Neural progenitor cell (in vitro differentiated cells): ENCODE results near the gene RNF180. TPM values are rescaled to one million over a fixed set of nuclear protein-coding genes. Genes with fewer than 3 reads are reported as not detected.
A peak's percentile ranks its signal among the peaks of the same experiment; 100 is the strongest.

Source experiments
- DNase-seq: peaks from one replicate; pipeline ENCODE4 v3.0.0-alpha.2; 2016; ENCODE audit warnings: low spot score
- H2AFZ ChIP-seq: fragments of 200-600 bp; sonication (generic); replicated peaks from 2 replicates; pipeline ENCODE4 v1.6.1; 2016; ENCODE audit warnings: antibody characterized with exemption
- H3F3A ChIP-seq: fragments of 200-600 bp; sonication (generic); 2 replicates; pipeline ENCODE4 v1.6.1; 2016; ENCODE audit warnings: antibody characterized with exemption, low read depth
- H3K27ac ChIP-seq: fragments of 200-600 bp; sonication (generic); 2 replicates; pipeline ENCODE4 v1.5.1; 2016; ENCODE audit warnings: mild to moderate bottlenecking
- H3K27me3 ChIP-seq: fragments of 200-600 bp; sonication (generic); 2 replicates; pipeline ENCODE4 v1.6.1; 2016; ENCODE audit warnings: mild to moderate bottlenecking, moderate library complexity
- H3K36me3 ChIP-seq: fragments of 200-600 bp; sonication (generic); 2 replicates; pipeline ENCODE4 v1.5.1; 2016
- H3K4me1 ChIP-seq: fragments of 200-600 bp; sonication (generic); 2 replicates; pipeline ENCODE4 v1.6.1; 2016; ENCODE audit warnings: mixed run types
- H3K4me2 ChIP-seq: fragments of 200-600 bp; sonication (generic); 2 replicates; pipeline ENCODE4 v1.6.1; 2016
- H3K4me3 ChIP-seq: fragments of 200-600 bp; sonication (generic); 2 replicates; pipeline ENCODE4 v1.5.1; 2016
- H3K79me2 ChIP-seq: fragments of 200-600 bp; sonication (generic); 2 replicates; pipeline ENCODE4 v1.6.1; 2016; ENCODE audit warnings: low read depth
- H3K9ac ChIP-seq: fragments of 200-600 bp; sonication (generic); 2 replicates; pipeline ENCODE4 v1.6.1; 2016
- H3K9me3 ChIP-seq: fragments of 200-600 bp; sonication (generic); 2 replicates; pipeline ENCODE4 v1.5.1; 2016; ENCODE audit warnings: low read depth
- H4K20me1 ChIP-seq: fragments of 200-600 bp; sonication (generic); 2 replicates; pipeline ENCODE4 v1.6.1; 2016; ENCODE audit warnings: low read depth
- H3K27ac Mint-ChIP-seq: 3 replicates; pipeline ENCODE4 v1.8.0; 2021; ENCODE audit warnings: mixed read lengths
- H3K27me3 Mint-ChIP-seq: 2 replicates; pipeline ENCODE4 v1.8.0; 2022; ENCODE audit warnings: low read depth, mild to moderate bottlenecking, inconsistent platforms, moderate library complexity, mixed read lengths; ENCODE audit not compliant: insufficient read depth
- H3K36me3 Mint-ChIP-seq: 3 replicates; pipeline ENCODE4 v1.8.0; 2021; ENCODE audit warnings: mixed read lengths
- H3K4me1 Mint-ChIP-seq: 3 replicates; pipeline ENCODE4 v1.8.0; 2021; ENCODE audit warnings: mixed read lengths
- H3K4me3 Mint-ChIP-seq: 3 replicates; pipeline ENCODE4 v1.8.0; 2021; ENCODE audit warnings: mild to moderate bottlenecking, moderate library complexity, mixed read lengths
- H3K9me3 Mint-ChIP-seq: 3 replicates; pipeline ENCODE4 v1.8.0; 2020; ENCODE audit warnings: mixed read lengths
- CTCF ChIP-seq: fragments of 200-600 bp; sonication (generic); IDR thresholded peaks from 2 replicates; pipeline ENCODE4 v1.5.1; 2017; ENCODE audit warnings: antibody characterized with exemption, mild to moderate bottlenecking
- EZH2 ChIP-seq: fragments of 200-600 bp; sonication (generic); IDR thresholded peaks from 2 replicates; pipeline ENCODE4 v1.6.1; 2017; ENCODE audit warnings: antibody characterized with exemption, mild to moderate bottlenecking, moderate library complexity
- EZH2phosphoT487 ChIP-seq: fragments of 200-600 bp; sonication (generic); IDR thresholded peaks from 2 replicates; pipeline ENCODE4 v1.6.1; 2017; ENCODE audit warnings: antibody characterized with exemption
- total RNA-seq: library from RNA; depleted of rRNA; stranded (reverse); fragments of >200 nt; gene quantifications from 2 replicates; pipeline ENCODE4 v1.2.3, GENCODE V29; 2015; ENCODE audit warnings: low replicate concordance

Gene RNF180
- total RNA-seq = 5.5 and 7.0 TPM in 2 replicates

GRCh38 chr5:64165500-64166200 lies at the start of gene RNF180:
Gene RNF180 (plus strand): TSS chr5:64165843. CDS start chr5:64200808, 34,965 bp downstream.
- Histone ChIP-seq H4K20me1 (no peaks in the 10 kb centered on the region), H3K4me2 (peak within 1 kb of the TSS; percentile 84), H3K9ac (no peak within 1 kb of the TSS), H3K79me2 (no peaks in the 10 kb centered on the region), H3K36me3 (no peaks in the 10 kb centered on the region), H3K27me3 (peaks cover 54% of the 10 kb centered on the region), H3K9me3 (no peaks in the 10 kb centered on the region), H2AFZ (peak within 1 kb of the TSS; percentile 88), H3F3A (no peaks in the 10 kb centered on the region), H3K27ac (no peak within 1 kb of the TSS), H3K4me3 (peak within 1 kb of the TSS; percentile 67), H3K4me1 (peaks cover 10% of the 10 kb centered on the region)
- H3K27ac Mint-ChIP-seq = peak within 1 kb of the TSS; percentile 54
- H3K9me3 Mint-ChIP-seq = no peaks in the 10 kb centered on the region
- H3K4me1 Mint-ChIP-seq = peaks cover 7% of the 10 kb centered on the region
- DNase-seq = peak; percentile 78
- no peaks in the 10 kb centered on the region for H3K36me3 Mint-ChIP-seq
- peak within 1 kb of the TSS; percentile 94 for H3K4me3 Mint-ChIP-seq
- H3K27me3 Mint-ChIP-seq = peaks cover 14% of the 10 kb centered on the region
- TF ChIP-seq CTCF (no peak), EZH2 (peak; percentile 80)

- no peaks in the 10 kb centered on the region for H3K27me3 Mint-ChIP-seq
- Histone ChIP-seq H2AFZ (no peak overlapping the region), H4K20me1 (no peaks in the 10 kb centered on the region), H3K36me3 (no peaks in the 10 kb centered on the region), H3K9me3 (no peaks in the 10 kb centered on the region), H3K4me3 (no peak overlapping the region), H3K4me1 (no peaks in the 10 kb centered on the region), H3K9ac (no peak overlapping the region), H3K79me2 (no peaks in the 10 kb centered on the region), H3K27ac (no peak overlapping the region), H3K27me3 (no peaks in the 10 kb centered on the region), H3F3A (no peaks in the 10 kb centered on the region), H3K4me2 (no peak overlapping the region)
- no peaks in the 10 kb centered on the region for H3K9me3 Mint-ChIP-seq
- no peaks in the 10 kb centered on the region for H3K36me3 Mint-ChIP-seq
- peak overlapping the region; percentile 17 for H3K27ac Mint-ChIP-seq
- H3K4me3 Mint-ChIP-seq = no peak overlapping the region
- peaks cover 8% of the 10 kb centered on the region for H3K4me1 Mint-ChIP-seq
- DNase-seq = no peak
- no peak for TF ChIP-seq EZH2
- no peak for TF ChIP-seq EZH2phosphoT487
- no peak for TF ChIP-seq CTCF
Observed at GRCh38 chr5:64125521-64125920, 40.1 kb upstream of the RNF180 start.

- Histone ChIP-seq H2AFZ (no peak overlapping the region), H3K4me1 (no peaks in the 10 kb centered on the region), H4K20me1 (no peaks in the 10 kb centered on the region), H3K9ac (no peak overlapping the region), H3F3A (no peaks in the 10 kb centered on the region), H3K36me3 (no peaks in the 10 kb centered on the region), H3K4me2 (no peak overlapping the region), H3K9me3 (no peaks in the 10 kb centered on the region), H3K27ac (no peak overlapping the region), H3K27me3 (no peaks in the 10 kb centered on the region), H3K79me2 (no peaks in the 10 kb centered on the region), H3K4me3 (no peak overlapping the region)
- Mint-ChIP-seq H3K36me3 (no peaks in the 10 kb centered on the region), H3K27me3 (no peaks in the 10 kb centered on the region), H3K9me3 (no peaks in the 10 kb centered on the region), H3K4me1 (peaks cover 8% of the 10 kb centered on the region), H3K4me3 (no peak overlapping the region), H3K27ac (no peak overlapping the region)
- DNase-seq = no peak
- no peak for TF ChIP-seq EZH2phosphoT487
- no peak for TF ChIP-seq EZH2
- TF ChIP-seq CTCF = no peak
Observed at GRCh38 chr5:64126202-64126741, 39.4 kb upstream of the RNF180 start.
